Dedifferentiated amniotic fluid mesenchymal stem cell (primary cell): ENCODE results near the gene JMJD7.
"Not testable (repeated sequence)": the region's sequence is repeated elsewhere in the genome, so short reads cannot be mapped to it uniquely, and the experiment has no call there.

Experiments used
- DNase-seq: peaks from one replicate; pipeline ENCODE4 v3.0.0-alpha.2; 2016; ENCODE audit errors: extremely low spot score

Gene JMJD7

GRCh38 chr15:41822957-41823356 is 4.9 kb upstream of the JMJD7 start:
- no peak for DNase-seq

GRCh38 chr15:41823502-41823901 is 4.4 kb upstream of the JMJD7 start:
- no peak for DNase-seq

DNA sequence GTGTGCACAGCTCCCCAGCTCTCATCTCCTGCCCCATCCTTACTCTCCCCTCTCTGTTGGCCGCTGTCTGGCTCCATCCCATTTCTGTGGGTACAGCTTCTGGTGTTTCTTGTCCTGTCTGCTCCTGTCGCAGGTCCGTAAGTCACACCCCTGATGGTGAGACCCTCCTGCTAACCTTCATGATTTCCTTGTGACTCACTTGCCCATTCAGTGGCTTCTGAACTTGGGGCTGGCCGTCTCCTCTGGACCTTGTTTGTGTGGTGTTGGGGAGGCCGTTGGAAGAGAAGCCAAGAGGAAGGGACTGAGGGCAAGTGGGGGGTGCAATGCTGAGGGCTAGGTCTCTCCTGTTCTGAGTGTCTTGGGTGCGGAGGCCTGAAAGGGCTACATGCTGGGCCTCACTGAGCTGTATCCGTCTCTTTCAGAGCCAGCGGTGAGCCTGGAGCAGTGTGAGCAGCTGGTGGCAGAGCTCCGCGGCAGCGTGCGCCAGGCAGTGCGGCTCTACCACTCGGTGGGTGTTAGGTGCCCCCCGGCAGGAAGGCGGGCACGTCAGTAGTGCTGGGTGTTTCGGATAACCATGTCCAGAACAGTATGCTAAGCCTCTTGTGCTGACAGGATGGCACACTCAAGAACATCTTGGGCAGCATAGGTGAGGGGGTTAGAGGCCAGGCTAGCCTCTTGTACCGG is 3.7 kb upstream of the JMJD7 start:
- DNase-seq = no peak

DNA sequence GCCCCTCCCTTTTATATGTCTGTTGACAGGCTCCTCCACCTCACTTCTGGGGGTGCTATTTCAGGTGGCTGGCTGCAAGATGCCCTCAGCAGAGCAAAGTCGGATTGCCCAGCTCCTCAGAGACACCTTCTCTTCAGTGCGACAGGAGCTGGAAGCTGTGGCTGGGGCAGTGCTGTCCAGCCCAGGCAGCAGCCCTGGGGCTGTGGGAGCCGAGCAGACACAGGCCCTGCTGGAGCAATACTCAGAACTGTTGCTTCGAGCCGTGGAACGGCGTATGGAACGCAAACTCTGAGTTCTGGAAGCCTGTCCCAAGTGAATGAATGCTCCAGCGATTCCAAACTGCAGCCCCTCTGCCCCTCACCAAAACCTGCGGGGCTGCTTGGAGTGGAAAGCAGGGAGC is 2.7 kb upstream of the JMJD7 start:
- no peak for DNase-seq

- no peak for DNase-seq
These were observed 2.0 kb upstream of the JMJD7 start for GRCh38 chr15:41825572-41826535.

DNA sequence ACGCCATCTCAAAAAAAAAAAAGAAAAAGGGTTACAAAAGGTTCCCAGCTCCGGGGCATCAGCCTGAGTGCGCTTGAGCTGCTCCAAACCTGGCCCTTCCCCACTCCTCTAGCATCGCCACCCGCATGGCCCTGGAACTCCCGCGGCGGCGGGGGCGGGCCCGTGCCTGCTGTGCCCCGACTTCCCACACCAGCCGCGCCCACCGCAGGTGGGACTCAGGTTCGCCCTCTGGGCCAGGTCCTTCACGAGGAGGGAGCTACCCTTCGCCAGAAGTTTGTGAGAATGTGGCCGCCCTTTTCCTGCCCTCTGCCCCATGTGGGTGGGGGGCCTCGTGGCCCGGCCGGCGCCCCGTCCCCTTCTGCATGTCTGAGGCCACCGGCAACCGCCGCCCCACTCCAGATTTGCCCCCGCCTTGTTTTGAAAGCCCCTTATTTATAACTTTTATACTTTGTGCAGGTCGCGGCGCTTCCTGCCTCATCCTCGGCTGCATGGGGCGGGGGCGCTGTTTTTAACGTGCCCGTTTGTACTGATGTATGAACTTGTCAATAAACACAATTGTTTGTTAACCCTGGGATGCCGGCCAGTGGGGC is 507 bp upstream of the JMJD7 start:
- no peak for DNase-seq

- no peak for DNase-seq
These were observed 882 bp downstream of the JMJD7 start for GRCh38 chr15:41828807-41829141.

- no peak for DNase-seq
These were observed 2.2 kb downstream of the JMJD7 start for GRCh38 chr15:41829959-41830646.

DNA sequence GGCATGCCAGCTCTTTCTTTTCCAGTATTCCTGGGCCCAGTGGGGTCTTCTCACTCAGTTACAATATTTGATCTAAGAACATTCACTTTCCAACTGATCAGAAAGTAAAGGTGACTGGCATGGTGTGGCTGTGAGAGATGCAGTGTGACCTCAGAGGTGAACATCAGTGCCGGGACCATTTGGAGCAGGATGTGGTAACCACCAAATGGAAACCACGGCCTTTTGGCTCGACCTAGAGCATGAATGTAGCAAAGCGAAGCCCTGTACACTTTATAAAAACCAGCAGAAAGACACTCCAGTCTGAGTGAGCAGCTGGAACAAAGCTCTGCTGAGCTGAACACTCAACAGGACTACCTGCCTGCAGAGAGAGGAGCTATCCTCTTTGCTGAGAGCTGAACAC is 3.4 kb downstream of the JMJD7 start:
- DNase-seq = not testable (repeated sequence)

DNA sequence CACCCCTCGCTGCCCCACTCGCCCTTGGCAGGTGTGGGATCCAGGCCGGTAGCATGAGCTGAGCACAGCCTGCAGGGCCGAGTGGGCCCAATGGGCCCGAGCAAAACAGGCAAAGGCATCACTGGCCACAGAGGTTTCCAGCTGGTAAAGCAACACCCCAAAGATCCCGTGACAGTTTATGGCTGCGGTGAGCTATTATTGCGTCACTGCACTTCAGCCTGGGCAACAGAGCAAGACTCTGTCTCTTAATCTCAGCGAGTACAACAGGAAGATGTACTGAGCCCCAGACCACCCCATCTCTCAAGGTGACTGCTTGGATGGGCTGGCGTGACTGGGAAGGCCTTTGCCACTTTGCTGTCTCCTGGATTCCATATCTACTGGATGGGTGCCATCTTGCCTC is 4.3 kb downstream of the JMJD7 start:
- DNase-seq = no peak

GRCh38 chr15:41832875-41833274 is 5.0 kb downstream of the JMJD7 start:
- no peak for DNase-seq

GRCh38 chr15:41834096-41834495 is 6.2 kb downstream of the JMJD7 start:
- no peak for DNase-seq

- DNase-seq = no peak
These were observed 8.2 kb downstream of the JMJD7 start for GRCh38 chr15:41836073-41836472.

GRCh38 chr15:41836713-41837454 is 9.0 kb downstream of the JMJD7 start:
- no peak for DNase-seq

- no peak for DNase-seq
These were observed 10.6 kb downstream of the JMJD7 start, which contains the start of gene PLA2G4B for GRCh38 chr15:41838400-41838897. Gene PLA2G4B, plus strand, starts transcription at chr15:41838847. Its CDS starts 67 bp downstream, at chr15:41838914.

DNA sequence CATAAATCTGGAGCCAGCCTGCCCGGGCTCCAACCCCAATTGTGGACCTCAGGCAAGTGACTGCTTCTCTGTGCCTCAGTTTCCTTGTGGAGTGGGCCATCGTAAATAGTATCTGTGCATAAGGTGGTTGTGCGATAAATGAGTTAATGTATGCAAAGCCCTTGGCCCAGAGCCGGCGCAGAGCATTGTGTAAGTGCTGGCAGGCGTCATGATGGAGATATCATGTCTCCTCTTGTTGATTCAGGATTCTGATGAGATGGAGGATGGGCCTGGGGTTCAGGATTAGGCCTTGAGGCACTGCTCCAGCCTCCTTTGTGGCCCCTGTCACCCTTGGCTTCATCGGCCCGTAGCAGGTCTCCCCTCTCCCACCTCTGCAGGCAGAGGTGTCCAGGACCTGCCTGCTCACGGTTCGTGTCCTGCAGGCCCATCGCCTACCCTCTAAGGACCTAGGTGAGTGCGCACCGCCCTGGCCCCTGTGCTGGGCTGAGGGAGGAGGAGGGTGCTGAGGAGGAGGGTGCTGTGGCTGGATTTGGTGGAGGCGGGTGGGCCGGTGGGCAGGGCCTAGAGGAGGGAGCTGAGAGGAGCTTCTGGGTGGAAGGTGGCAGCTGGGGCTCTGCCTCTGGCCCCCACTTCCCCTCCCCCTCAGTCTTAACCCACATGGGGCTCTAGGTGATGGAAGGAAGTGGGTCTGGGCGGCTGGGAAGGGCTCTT is 12.0 kb downstream of the JMJD7 start:
- no peak for DNase-seq

DNA sequence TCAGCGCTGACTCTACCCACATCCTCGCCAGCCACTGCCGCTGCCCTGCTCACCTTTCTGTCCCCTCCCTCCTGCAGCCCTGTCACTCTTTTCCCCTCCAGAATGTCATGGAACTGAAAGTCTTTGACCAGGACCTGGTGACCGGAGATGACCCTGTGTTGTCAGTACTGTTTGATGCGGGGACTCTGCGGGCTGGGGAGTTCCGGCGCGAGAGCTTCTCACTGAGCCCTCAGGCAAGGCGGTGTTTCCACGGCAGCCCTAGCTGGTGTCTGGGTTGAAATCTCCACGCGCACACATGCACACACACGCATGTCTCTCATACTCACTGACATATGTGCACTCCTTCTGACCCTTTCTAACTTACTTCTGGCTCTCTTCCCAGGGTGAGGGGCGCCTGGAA is 12.8 kb downstream of the JMJD7 start:
- no peak for DNase-seq

GRCh38 chr15:41841131-41841530 is 13.2 kb downstream of the JMJD7 start:
- DNase-seq = no peak

GRCh38 chr15:41842229-41842628 is 14.3 kb downstream of the JMJD7 start:
- DNase-seq = no peak

DNA sequence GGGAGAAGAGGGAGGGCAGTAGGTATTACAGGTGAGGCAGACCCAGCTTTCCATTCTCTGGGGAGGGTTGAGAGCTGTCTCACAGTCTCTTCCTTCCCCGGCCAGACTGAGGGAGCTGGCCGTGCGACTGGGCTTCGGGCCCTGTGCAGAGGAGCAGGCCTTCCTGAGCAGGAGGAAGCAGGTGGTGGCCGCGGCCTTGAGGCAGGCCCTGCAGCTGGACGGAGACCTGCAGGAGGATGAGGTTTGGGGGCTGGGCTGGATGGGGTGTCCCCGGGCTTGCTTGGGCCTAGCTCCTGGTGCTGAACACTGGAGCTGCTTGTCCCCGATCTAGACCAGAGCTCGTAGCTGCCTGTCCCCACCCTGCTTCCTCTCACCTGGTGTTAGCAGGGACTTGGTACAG is 15.7 kb downstream of the JMJD7 start:
- DNase-seq = no peak

DNA sequence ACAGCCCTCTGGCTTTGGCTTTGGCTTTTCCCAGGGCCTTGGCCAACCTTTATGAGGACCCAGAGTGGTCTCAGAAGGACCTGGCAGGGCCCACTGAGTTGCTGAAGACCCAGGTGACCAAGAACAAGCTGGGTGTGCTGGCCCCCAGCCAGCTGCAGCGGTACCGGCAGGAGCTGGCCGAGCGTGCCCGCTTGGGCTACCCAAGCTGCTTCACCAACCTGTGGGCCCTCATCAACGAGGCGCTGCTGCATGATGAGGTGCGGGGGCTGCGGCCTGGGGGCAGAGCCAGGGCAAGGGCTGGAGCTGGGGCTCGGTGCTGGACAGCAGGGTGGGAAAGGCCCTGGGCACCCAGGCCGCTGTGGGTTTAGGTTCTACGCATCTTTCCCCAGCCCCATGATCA is 16.9 kb downstream of the JMJD7 start:
- no peak for DNase-seq
